GM21390 (cell line): ENCODE measurements around the gene LNX1.

Experiments used
- ATAC-seq: cut with Tn5 transposase; IDR thresholded peaks from one replicate; pipeline ENCODE4 v1.9.1; 2021; ENCODE audit not compliant: unreplicated experiment

Gene LNX1

GRCh38 chr4:53591372-53591892, at the start of gene LNX1:
LNX1 (minus strand) TSS chr4:53591486; CDS start chr4:53574002, 17,484 bp downstream.
- ATAC-seq: no peak

GRCh38 chr4:53640576-53641453, 49.5 kb upstream of the LNX1 start:
- ATAC-seq: peak; percentile 66

GRCh38 chr4:53638919-53639318, 47.6 kb upstream of the LNX1 start:
- no peak for ATAC-seq

DNA sequence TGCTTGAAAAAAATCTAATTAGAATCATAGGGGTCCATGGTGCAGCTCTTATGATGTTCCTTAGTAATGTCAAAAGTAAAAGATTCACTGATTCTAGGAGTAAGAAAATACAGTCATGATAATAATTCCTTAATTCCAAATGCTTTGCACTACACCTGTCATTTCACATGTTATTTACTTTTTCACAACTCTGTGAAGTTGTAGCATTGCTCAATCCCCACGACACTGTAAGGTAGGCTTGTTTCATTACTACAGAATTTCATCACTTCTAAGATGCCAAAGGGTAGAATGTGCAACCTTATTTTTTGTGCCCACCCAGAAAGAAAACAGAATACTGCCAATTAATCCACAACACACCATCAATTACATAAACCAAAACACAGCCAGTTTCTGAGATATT, 46.1 kb upstream of the LNX1 start:
- no peak for ATAC-seq

DNA sequence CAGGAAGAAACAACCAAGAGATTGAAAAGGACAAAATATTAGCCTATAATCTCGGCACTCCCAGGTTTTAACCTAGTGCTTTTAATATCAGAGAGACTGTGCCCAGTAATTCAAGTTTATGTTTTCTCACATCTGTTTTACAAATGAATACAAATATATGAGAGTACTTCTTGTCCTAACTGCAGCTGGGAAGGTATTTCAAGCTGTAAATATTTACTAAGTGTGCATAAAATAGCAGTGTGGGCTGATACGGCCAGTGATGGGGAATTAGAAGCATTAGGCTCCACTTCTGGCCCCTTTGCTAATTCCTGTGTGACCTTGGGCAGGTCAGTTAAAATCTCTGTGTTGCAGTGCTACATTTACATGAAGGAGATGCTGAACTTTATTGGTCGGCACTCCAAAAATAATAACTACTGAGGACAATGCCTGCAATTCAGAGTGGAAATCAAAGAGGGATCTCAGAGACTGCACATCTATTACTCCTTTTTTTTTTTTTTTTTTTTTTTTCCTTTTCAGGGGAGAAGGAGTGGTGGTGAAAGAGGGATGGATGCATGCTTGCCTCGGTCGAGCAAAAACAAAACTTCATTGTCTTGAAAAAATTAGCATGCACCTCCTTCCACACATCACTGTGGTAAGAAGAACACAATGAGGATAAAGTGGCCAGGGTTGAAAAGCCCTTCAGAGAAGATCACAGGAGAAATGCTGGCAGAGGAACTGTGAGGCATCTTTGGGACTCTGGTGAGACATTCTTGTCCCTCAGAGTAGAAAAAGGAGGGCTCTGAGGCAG, 44.6 kb upstream of the LNX1 start:
- no peak for ATAC-seq

DNA sequence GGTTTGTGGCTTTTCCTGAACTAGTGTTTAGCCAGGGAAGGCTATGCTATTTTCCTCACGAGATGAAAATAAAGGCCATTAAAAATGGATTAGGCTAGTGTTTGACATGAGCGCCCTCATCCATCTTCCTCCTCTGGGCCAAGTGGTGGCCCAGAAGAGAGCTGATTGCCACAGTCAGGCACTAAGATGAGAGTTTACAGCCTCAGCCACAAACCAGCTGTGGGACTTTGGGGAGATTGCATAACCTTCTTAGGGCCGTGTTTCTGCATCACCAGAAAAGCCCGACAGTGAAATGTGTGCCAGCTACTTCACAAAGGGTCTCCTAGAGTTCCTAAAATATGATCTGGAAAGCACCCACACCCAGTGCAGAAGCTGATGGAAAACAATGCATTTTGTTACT, 42.3 kb upstream of the LNX1 start:
- no peak for ATAC-seq

DNA sequence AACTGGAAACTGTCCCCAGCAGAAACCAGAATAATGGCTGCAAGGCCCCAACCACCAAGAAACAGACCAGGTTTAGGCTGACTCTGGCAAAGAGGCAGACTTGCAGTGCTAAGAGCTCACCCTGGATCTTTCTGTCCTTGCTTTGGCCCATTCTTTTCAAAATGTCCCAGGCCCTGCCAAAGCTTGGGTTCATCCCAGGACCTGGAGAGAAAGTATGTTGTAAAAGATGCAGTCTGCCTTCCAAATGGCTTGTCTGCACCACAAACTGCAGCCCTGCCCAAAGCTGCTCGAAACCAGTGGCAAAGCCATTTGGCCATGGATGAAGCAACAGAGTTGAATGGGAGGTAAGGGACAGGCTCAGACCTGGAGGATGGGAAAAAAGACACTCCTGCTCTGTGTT, 38.0 kb upstream of the LNX1 start:
- ATAC-seq: no peak

GRCh38 chr4:53626491-53626890, 35.2 kb upstream of the LNX1 start:
- no peak for ATAC-seq

GRCh38 chr4:53625888-53626287, 34.6 kb upstream of the LNX1 start:
- ATAC-seq: no peak

DNA sequence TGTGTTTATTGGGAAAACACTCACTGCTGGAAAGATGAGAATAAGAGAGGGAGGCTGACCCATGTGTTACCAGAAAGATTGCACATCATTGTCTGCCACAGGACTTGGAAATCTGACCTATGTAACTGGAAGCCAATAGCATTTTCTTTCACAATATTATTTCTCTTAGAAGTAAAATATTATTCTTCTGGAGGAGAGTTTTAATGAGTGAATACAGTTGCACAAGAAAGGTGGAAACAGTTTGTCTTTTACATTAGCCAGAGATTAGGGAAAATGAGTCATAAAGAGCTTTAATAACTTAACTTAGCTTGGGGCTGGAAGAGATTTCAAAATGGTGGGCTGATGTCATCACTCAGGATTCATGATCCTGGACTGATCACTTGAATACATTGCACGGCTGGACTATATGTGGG, 31.5 kb upstream of the LNX1 start:
- no peak for ATAC-seq

DNA sequence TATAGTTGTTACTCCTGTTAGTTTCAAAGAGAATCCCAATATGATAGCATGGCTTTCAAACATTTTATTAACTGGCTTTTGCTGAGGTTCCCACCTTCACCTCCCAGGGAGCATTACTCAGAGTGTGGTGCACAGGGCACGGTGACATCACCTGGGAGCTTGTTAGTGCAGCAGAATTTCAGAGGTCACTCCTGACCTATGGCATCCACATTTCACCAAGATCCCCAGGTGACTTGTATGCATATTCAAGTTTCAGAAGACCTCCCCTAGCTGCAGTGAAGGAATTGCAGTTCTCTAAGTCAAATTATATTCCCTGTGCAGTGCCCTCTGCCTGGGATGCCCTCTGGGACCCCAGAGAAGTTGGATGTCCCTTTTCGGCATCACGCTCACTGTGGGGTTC, 29.7 kb upstream of the LNX1 start:
- no peak for ATAC-seq

DNA sequence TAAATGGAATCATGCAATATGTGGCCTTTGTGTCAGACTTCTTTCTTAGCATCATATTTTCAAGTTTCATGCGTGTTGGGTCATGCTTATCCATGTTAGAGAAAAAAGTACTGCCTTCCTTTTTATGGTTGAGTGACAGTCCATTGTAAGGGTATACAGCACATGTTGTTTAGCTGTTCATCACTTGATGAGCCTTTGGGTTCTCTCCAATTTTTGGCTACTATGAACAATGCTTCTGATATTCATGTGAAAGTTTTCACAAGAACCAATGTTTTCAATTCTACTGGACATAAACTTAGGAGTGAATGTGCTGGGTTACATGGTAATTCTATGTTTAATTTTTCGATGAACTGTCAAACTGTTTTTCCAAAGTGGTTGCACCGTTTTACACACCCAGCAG, 28.1 kb upstream of the LNX1 start:
- no peak for ATAC-seq

GRCh38 chr4:53618321-53618720, 27.0 kb upstream of the LNX1 start:
- no peak for ATAC-seq

DNA sequence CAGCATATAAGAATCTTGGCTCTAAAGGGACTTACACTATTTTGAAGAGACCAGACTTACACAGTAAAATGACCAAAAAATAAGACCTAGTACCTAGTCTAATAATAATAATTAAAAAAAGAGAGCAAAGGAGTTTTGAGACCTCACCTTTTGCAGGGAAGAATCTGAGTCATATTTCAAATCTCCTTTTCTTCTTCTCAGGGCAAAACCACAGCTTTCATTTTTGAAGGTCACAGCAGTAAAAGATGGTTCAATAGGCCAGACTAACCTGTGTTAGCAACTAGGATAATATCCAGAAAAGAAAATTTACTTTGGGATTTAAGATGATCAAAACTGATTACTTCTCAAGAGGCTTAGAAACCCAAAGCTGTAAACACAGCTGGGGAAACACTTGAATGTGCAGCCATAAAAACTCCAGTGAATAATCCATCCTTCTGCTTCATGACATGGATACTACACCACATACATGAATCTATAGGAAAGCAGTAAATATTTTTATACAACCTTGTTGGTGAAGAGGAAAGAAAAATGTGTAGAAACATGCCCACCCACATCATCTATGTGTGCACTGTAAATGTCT, 25.9 kb upstream of the LNX1 start:
- ATAC-seq: no peak

DNA sequence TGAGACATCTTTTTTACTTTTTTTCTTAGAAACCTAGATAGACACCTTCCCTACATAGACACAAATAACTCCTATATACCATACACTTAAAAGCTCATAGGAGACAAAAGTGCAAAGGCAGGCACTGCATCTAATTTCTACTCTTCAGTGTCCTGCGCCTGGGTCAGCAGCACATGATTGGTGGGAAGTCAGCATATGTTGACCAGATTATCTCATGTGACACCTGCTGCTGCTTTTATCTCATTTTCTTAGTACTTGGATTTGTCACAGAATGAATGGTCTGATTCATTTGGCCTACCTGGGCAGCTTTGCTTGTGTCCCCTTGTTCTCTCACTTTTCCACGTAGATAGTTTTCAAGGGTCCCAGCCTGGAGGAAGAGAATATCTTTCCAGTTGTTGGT, 24.9 kb upstream of the LNX1 start:
- ATAC-seq: no peak

GRCh38 chr4:53614591-53614990, 23.3 kb upstream of the LNX1 start:
- no peak for ATAC-seq

GRCh38 chr4:53613428-53613827, 22.1 kb upstream of the LNX1 start:
- ATAC-seq: no peak

GRCh38 chr4:53608649-53609048, 17.4 kb upstream of the LNX1 start:
- ATAC-seq: peak; percentile 23

DNA sequence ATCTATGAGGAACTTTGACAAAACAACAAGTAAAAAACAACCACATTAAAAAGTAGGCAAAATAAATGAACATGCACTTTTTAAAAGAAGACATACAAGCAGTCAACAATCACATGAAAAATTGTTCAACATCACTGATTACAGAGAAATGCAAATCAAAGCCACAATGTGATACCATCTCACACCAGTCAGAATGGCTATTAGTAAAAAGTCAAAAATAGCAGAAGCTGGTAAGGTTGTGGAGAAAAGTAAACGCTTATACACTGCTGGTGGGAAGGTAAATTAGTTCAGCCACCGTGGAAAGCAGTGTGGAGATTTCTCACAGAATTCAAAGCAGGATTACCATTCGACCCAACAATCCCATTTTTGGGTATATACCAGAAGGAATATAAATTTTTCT, 17.0 kb upstream of the LNX1 start:
- ATAC-seq: peak; percentile 51

DNA sequence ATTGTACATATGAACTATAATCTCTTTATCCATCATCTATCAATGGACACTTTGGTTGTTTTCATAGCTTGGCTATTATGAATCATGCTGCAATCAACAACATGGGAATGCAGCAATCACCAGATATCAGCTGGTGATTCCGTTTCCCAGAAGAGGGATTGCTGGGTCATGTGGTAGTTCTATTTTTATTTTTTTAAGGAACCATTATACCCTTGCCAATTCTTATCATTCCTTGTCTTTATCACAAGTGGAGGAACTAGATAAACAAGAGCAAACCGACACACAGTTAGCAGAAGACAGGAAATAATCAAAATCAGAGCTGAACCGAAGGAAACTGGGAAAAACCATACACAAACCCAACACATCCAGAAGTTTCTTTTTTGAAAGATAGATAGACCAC, 14.5 kb upstream of the LNX1 start:
- no peak for ATAC-seq

DNA sequence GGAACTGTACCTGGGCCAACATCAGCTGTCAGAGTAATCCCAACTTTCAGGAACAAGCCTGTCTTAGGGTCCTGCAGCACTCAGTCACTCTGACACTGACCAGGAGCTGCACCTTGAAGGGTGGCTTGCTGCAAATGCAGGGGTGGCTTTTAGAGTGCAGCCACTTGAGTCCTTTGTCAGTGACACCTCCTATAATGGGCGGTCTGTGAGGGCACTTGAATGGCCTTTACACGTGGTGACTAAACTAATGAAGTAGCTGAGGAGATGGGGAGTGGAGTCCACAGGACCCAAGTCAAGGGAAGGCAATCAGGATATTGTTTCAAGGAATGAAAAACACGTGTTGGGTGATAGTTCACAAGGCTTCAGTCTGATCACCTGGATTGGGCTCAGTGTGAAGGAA, 11.1 kb upstream of the LNX1 start:
- ATAC-seq: no peak
